ENCODE data around the gene HLA-B.
"Not testable (repeated sequence)": the region's sequence is repeated elsewhere in the genome, so short reads cannot be mapped to it uniquely, and the experiment has no call there.

Gene HLA-B

DNA sequence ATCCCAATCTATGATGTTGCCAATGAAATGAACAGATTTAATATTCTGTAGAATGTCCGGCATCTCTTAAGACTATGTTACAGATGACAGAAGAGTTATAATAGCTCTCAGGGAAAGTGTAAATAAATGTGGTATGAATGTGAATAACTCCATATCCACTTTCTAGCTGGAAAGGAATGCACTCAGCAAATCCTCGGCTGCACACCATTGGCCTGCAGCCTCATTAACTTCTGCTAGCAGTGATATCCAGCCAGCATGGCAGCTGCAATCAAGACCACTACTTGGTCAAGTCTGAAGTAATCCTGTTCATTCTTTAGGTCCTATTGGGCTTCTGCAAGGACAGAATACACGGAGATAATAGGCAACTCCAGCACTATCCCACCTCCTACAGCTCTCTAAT lies 29.1 kb upstream of the HLA-B start:
- no peak overlapping the region for H3K4me3 ChIP-seq (ENCODE audit: low read depth, low read length)
- DNase-seq (ENCODE audit: low read depth) = no peak

DNA sequence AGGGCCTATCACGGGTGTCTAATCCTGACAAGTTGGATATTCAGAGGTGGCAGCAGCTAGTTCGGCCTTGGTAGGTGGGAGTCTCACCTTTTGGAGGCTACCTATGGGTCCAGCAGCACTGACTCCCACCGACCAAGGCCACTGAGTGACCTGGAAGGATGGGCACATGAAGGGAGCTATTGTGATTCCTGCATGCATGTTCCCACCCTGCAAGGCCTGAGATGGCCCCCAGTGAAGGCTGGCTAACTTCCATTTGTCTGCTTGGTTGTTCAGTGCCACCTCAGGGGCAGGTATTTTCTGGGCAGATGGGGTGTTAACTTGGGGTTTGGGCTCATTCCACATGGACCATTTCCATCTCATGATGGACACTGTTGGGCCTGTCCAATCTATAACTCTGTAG lies 28.1 kb upstream of the HLA-B start:
- H3K4me3 ChIP-seq (ENCODE audit: low read depth, low read length) = no peak overlapping the region
- DNase-seq (ENCODE audit: low read depth) = no peak

DNA sequence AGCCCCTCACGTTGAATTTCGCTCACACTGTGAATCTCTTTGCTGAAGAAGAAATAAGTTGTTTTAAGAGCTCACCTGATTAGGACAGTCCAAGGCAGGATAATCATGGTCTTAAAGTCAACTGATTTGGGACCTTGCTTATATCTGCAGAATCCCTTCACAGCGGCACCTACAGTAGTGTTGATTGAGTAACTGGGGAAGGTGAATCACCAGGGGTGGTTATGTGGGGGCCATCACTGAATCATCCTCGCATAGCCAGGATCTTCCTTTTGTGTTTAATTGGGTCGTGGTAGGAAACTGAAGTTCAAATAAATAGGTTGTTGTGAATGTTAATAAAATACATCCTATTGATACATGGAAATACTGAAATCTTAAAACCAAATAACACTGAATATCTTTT lies 26.2 kb upstream of the HLA-B start:
- no peak overlapping the region for H3K4me3 ChIP-seq (ENCODE audit: low read depth, low read length)
- DNase-seq (ENCODE audit: low read depth) = no peak

DNA sequence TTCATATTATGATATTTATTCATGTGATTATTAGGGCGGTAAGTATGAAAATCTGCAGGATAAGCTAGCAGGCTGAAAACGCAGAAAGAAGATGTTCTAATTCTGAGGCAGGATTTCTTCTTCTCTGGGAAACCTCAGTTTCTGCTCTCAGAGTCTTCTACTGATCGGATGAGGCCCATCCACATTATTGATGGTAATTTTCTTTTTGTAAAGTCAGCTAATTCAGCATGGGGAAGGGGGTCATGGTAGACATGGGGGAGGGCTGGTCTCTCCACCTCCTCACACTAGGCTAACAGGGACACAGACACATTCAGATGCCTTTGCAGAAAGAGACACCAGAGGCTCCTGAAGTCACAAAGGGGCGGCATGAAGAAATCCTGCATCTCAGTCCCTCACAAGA lies 24.7 kb upstream of the HLA-B start:
- no peak for DNase-seq (ENCODE audit: low read depth)
- H3K4me3 ChIP-seq (ENCODE audit: low read depth, low read length) = no peak overlapping the region

DNA sequence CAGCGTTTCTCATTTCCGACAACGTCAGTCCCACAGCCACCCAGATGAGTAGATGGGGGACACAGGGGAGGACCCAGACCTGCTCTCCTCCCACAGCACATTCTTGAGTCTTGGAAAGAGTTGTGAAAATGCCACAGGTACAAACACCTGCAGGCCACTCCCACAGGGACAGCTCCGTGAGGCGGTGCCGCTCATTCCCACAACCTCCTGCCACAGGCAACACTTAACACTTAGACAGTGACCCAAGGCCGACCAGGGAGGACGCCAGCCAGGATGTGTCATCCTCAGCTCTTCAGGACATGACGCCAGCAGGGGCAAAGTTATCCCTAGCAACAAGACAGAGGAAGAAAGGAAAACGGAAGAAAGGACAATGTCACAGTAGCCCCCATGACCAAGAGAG lies 22.9 kb upstream of the HLA-B start:
- DNase-seq (ENCODE audit: low read depth) = no peak
- no peak overlapping the region for H3K4me3 ChIP-seq (ENCODE audit: low read depth, low read length)

DNA sequence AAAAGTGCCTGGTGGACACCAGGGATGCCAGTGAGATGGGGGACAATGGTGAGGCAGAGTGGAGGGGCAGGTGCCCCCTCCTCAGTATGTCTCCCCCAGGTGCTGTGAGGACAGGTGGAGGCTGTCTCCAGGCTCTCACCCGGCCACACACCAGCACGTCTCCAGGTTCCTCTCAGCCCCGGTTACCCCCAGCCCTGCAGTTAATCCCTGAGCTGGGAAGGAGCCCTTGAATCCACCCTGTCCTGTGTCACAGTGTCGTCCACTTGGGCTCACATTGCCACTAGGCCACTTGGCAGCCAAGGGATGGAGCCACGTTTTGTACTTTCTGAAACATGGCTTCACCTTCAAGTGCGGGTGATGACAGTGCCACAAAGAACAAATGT lies 21.7 kb upstream of the HLA-B start:
- no peak for DNase-seq (ENCODE audit: low read depth)
- no peak overlapping the region for H3K4me3 ChIP-seq (ENCODE audit: low read depth, low read length)

DNA sequence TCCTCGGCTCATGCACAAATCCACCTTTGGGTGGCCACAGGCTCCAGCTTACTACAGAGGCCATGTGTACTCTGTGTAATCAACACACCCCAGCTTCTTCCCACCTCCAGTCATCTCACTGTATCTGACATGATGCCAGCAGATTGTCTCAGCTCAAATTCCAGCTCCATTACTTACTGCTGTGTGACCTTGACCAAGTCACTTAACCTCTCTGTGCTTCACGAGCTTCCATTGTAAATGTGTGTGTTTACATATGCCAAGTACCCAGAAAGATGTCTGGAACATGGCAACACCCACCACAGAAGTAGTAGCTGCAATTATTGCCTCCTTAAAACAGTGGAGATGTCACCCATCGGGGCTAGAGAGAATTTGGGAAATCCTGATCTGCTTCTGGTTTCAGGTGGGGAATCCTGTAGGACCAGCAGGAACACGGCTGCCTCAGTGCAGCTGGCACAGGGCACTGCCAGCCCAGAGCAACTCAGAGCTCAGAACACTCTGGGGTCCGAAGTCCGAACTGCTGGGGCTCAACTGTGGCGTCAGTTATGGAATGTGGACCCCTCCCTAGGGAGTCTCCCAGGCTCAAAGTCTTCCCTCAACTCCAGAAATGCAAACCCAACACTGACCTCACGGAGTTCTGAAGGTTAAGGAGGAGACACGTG lies 21.2 kb upstream of the HLA-B start:
- no peak overlapping the region for H3K4me3 ChIP-seq (ENCODE audit: low read depth, low read length)
- no peak for DNase-seq (ENCODE audit: low read depth)

DNA sequence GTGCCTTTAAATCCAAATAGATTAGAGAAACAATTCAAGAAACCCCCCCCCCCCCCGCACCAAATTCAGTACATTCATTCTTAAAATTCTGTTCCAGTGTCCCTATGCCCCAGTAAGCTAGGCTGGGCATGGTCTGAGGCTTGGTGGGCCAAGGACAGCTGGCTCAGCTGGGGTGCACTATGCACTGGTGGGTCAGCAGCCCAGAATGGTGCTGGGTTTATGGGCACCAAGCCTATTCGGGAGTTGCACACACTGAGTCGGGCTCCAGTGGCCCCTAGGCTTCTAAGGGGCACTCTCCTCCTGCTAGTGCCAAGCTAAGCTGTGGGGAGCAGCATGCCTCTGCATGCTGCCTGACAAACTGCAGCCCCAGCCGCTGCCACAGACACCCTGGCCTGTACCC lies 20.1 kb upstream of the HLA-B start:
- no peak overlapping the region for H3K4me3 ChIP-seq (ENCODE audit: low read depth, low read length)
- no peak for DNase-seq (ENCODE audit: low read depth)

DNA sequence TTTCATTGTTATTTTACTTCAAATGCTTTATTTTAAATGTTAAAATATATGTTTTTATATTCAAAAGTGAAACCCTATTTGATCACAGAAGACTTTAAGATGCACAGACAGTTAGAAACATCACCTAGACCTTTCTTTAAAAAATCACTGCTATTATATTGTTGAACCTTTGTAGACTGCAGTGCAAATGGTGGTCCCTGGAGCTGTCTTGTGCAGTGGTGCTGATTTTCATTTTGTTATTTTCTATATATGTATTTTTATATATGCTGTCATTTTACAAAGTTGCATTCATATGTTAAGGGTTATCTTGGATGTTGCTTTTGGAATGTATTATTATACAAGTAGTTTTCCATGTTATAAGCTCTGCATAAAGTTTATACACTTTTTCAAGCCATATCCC lies 18.7 kb upstream of the HLA-B start:
- DNase-seq (ENCODE audit: low read depth) = no peak
- H3K4me3 ChIP-seq (ENCODE audit: low read depth, low read length) = no peak overlapping the region

DNA sequence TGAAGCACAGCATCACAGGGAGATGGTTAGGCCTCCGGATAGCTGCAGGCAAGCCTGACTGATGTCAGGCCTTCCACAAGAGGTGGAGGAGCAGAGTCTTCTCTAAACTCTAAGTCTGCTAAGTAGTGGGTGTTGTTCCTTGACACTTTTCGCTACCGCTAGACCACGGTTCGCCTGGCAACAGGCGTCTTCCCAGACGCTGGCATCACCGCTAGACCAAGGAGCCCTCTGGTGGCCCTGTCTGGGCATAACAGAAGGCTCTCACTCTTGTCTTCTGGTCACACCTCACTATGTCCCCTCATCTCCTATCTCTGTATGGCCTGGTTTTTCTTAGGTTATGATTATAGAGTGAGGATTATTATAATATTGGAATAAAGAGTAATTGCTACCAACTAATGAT lies 17.1 kb upstream of the HLA-B start:
- DNase-seq (ENCODE audit: low read depth); H3K4me3 ChIP-seq (ENCODE audit: low read depth, low read length): not testable (repeated sequence)

DNA sequence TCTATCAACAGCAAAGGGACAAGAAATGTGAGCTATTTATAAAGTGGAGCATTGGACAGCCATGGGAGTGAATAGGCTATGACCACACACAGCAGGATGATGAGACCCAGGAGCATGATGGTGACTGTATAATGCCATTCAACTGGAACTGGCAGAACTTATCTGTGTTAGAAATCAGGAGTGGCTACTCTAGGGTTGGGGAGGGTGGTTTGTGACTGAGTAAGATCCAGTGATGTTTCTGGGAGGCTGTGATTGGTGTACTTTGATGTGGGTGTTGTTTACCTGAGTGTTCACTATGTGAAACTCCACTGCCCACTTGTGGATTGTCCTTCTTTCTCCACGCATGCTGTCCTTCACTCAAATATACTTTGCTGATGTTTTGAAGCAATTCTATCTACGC lies 11.5 kb upstream of the HLA-B start:
- H3K4me3 ChIP-seq (ENCODE audit: low read depth, low read length) = no peak overlapping the region
- no peak for DNase-seq (ENCODE audit: low read depth)

DNA sequence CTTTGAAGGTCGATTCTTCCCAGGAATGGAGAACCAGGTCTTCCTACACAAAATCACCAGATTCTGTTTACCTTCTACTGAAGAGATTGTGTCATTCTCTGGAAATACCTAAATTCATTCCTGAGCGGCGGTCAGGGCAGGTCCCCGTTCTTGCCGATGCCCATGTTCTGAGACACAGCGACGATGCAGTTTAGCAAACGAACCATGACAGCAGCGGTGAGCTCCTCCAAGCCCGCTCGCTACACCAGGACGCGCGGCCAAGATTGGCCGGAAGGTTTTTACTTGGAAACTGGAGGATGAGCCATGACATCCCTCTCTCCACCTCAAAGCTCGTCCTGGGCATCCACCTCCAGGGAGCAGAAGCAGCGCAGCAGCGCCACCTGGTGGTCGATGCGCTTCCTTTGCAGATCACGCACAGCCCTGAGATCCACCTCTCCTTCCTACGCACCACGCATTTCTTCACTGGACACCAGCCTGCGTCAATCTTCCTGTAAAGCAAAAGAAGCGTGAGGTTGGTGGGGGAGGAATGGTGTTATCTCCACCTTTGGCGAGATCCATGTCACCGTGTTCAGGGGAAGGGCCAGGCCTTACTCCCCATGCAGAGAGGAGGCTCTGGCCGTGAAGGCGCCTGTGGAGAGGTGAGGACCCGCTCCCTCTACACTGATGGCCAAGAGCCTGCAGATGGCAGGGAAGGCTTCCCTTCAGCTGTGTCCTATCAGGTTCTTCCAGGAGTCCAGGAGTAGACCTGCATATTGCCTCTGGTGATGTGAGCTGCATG lies 9.9 kb upstream of the HLA-B start:
- peak; percentile 45 for DNase-seq (ENCODE audit: low read depth)
- H3K4me3 ChIP-seq (ENCODE audit: low read depth, low read length) = no peak overlapping the region

DNA sequence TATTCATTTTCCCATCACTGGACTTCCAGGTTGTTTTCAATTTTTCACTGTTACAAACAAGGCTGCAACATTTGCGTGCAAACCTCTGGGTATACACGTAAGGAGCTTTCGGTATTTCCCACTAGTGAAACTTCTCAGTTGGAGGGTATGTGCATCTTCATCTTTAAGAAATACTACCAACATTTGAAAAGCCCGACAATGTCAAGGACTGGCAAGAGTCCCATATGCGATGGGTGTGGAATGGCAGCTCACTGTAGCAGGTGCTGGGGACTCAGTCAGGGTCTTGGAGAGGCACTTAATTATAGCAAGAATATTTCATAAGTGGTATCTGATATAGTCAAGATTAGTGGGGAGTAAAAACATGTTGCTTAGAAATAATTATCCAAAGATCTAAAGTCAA lies 8.9 kb upstream of the HLA-B start:
- no peak for DNase-seq (ENCODE audit: low read depth)
- H3K4me3 ChIP-seq (ENCODE audit: low read depth, low read length) = no peak overlapping the region

DNA sequence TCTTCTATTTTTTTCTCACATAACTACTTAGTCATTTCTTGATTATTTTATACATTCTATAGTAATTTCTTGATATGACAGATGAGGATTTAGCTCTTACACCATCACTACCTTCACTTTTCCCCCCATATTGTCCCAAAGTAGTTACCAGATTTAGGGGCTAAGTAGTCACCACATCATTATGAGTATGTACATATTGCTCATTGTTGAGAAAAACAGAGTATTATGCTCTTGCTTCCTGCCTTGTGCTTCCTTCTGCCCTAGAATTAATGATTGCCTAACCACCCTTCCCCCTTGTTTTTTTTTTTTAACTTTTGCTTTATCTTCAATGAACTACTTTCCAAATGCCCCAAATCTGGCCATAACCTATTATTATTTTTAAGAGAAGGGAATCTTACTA lies 6.8 kb upstream of the HLA-B start:
- DNase-seq (ENCODE audit: low read depth) = no peak
- H3K4me3 ChIP-seq (ENCODE audit: low read depth, low read length) = no peak overlapping the region

DNA sequence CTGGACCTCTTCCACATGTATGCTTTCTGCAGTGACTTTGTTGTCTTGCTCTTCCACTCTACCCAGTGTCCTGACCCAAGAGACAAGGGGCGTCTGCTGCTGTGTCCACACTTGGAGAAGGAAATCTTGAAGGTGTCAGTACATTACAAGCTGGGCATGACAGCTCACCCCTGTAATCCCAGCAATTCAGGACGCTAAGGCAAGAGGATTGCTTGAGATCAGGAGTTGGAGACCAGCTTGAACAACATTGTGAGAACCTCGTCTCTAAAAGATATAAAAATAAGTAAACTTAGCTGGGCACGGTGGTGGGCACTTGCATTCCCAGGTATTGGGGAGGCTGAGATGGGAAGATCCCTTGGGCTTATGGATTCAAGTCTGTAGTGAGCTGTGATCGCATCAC lies 5.8 kb upstream of the HLA-B start:
- no peak for DNase-seq (ENCODE audit: low read depth)
- no peak overlapping the region for H3K4me3 ChIP-seq (ENCODE audit: low read depth, low read length)

DNA sequence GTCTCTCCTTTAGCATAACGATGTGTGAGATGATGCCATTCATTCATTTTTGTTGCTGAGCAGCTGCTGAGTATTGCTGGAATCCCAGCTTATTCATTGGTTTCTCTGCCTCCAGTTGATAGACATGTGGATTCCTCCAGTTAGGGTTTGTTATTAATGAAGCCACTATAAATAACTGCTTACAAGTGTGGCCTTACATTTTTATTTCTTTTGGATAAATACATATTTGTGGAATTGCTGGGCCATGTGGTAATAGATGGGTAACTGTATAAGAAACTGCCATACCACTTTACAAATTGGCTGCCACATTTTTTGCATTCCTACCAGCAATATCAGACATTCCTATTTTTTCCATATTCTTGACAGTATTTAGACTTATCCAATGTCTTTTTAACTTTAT lies 2.6 kb upstream of the HLA-B start:
- H3K4me3 ChIP-seq (ENCODE audit: low read depth, low read length) = no peak overlapping the region
- DNase-seq (ENCODE audit: low read depth) = no peak

DNA sequence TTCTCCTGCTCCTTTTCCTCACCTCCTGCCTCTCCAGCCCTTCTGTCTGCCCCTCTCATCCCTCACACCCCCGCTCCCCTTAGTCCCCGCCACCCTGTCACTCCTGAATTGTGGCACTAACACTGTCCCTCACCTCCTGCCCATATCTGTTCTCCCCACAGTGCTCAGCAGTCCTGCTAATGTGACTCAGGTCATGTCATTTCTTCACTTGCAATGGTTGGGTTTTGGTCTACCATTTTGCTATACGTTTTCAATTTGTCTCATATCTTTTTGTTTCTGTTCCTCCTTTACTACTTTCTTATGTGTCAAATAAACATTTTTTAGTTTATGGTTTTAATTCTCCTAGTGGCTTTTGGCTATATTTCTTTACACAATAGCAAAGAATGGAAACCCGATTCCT lies 1.3 kb upstream of the HLA-B start:
- no peak overlapping the region for H3K4me3 ChIP-seq (ENCODE audit: low read depth, low read length)
- DNase-seq (ENCODE audit: low read depth) = no peak

DNA sequence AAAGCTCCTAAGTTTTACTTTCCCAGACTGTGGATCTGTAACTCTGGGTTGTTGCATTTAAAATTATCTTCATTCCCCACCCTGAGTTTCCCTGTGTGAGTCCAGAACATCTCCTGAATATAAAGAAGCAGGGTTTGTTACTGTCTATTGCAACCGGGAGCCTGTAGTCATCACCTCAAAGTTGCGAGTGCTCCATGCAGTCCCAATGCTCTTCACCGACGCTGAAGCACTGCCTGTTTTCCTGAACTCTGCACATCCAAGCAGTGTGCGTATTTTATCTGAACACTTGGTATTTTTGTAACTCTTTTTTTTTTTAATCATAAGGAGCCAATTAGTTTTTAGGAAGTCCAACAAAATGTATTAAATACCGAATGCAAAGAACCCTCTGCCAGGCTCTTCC lies 907 bp upstream of the HLA-B start:
- DNase-seq (ENCODE audit: low read depth) = no peak
- H3K4me3 ChIP-seq (ENCODE audit: low read depth, low read length) = no peak overlapping the region

DNA sequence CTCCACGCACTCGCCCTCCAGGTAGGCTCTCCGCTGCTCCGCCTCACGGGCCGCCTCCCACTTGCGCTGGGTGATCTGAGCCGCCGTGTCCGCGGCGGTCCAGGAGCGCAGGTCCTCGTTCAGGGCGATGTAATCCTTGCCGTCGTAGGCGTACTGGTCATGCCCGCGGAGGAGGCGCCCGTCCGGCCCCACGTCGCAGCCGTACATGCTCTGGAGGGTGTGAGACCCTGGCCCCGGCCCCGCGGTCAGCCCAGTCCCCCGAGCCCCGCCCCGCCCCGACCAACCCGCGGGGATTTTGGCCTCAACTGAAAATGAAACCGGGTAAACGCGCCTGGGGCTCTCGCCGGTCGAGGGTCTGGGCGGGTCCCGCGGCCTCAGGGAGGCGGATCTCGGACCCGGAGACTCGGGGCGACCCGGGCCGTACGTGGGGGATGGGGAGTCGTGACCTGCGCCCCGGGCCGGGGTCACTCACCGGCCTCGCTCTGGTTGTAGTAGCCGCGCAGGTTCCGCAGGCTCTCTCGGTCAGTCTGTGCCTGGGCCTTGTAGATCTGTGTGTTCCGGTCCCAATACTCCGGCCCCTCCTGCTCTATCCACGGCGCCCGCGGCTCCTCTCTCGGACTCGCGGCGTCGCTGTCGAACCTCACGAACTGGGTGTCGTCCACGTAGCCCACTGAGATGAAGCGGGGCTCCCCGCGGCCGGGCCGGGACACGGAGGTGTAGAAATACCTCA lies 598 bp downstream of the HLA-B start:
- peak overlapping the region; percentile 62 for H3K4me3 ChIP-seq (ENCODE audit: low read depth, low read length)
- DNase-seq (ENCODE audit: low read depth) = no peak

DNA sequence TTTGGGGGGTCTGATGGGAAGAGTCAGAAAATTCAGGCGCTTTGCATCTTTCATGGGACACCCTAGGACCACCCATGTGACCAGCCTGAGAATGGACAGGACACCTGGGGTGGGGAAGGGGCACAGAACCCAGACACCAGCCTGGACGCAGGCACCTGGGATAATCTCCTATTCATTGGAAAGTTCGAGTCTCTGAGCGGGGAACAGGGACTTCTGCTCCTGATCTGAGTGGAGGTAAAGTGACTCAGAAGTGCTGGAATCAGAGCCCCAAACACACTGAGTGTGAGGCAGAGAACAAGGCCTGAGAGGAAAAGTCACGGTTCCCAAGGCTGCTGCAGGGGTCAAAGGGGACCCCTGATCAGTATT lies 1.4 kb downstream of the HLA-B start:
- DNase-seq (ENCODE audit: low read depth) = no peak
- H3K4me3 ChIP-seq (ENCODE audit: low read depth, low read length) = peak overlapping the region; percentile 62
